HG03108 (cell line): ENCODE results near the gene ZRANB1.
A peak's percentile ranks its signal among the peaks of the same experiment; 100 is the strongest.
"Not testable (repeated sequence)": the region's sequence is repeated elsewhere in the genome, so short reads cannot be mapped to it uniquely, and the experiment has no call there.

Source experiments
- ATAC-seq: cut with Tn5 transposase; IDR thresholded peaks from one replicate; pipeline ENCODE4 v1.9.1; 2021; ENCODE audit warnings: moderate library complexity; ENCODE audit not compliant: unreplicated experiment

Gene ZRANB1

GRCh38 chr10:124962421-124962820 is 20.5 kb downstream of the ZRANB1 start:
- no peak for ATAC-seq

DNA sequence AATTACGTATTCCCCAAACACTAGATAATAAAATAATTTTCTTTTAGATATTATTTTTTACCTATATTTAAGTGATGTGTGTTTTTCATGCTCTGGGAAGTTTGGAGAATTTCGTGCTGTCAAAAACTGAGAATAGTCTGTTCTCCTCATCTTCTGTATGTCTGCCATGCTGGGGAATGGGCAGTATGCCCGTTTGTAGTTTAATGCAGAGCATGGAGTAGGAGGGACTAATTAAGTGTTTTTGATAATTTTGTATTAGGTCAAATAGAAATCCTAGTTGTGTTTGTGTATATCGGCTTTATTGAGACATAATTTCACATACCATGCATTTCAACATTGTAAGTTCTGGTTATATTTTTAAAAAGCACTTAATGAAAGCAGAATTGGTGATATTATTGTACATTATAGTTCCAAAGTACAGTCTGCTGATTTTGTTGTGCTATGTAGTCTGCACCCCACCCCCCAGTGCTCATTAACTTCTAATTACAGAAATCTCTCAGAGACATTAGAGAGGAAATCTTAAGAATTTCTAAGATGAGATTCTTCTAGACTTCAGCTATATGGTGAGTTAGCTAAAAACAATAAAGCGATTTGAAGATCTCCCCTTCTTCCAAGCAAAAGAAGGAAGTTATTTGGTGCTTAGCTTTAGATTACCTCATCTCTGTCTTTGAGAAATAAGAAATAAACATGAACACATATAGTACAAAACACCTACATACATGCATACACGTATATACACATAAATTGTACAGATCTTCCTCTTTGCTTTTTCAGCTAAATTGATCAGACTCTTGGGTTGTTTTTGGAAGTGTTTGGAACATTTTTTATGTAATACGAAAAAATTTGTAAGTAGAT is 22.2 kb downstream of the ZRANB1 start:
- no peak for ATAC-seq

GRCh38 chr10:124966008-124966407 is 24.1 kb downstream of the ZRANB1 start:
- ATAC-seq: no peak

DNA sequence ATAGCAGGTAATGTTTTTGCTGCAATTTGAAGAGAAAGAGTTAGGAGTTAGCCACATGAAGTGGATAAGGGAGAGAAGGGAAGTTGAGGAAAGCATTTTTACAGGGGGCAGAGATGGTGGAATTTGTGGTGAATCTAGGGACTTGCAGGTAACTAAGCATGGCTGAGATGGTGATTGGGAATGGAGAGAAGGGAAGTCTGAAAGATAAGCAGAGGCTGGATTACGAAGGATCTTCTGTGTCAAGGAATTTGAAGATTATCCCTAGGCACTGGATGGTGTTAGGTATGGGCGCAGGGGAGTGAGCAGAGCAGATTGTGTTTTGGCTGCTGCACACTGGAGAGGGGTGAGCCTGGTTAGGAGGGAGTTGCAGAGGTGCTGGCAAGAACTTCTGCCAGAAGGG is 25.3 kb downstream of the ZRANB1 start:
- no peak for ATAC-seq

DNA sequence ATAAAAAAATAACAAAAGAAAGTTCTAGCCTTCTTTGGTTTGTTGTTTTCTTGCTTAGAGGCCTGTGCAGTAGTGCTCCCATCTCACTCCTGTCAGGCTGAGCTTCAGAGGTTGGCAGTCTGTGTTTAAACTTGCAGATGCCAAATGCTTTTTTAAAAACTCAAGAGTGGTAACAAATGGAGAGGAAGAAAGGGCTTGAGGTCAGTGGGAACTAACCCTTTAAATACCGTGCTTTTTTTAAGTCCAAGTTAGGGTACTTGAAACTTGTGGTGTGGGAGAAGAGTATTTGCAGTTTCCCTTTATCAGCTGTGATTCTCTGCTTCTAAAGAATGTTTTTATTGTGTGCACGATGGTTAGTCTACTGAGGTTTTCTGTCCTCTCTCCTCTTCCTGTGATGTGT is 29.4 kb downstream of the ZRANB1 start:
- ATAC-seq: peak; percentile 44

DNA sequence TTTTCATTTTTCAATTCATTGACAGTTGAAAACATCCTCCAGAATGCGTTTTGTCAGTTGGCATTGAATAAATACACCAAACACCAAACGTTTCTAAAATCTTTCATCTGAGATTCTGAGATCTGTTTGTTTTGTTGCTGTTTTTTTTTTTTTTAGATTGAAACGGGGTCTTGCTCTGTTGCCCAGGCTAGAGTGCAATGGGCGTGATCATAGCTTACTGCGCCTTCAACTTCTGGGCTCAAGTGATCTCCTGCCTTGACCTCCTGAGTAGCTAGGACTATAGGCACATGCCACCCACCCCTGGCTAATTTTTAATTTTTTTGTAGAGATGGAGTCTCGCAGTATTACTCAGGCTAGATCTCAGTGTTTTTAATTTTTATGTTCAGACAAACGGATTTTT is 30.7 kb downstream of the ZRANB1 start:
- no peak for ATAC-seq

DNA sequence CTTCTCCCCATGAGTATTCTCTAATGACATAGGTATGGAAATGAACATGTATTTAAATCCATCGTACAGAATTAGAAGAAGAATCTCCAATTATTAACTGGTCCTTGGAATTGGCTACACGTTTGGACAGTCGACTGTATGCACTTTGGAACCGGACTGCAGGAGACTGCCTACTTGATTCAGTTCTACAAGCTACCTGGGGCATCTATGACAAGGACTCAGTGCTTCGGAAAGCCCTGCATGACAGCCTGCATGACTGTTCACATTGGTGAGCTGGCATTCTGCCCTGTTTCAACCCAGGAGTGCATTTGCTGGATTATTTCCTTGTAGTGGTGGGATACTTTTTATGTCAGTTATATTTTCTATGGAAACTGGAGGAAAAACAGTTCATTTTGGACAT is 32.2 kb downstream of the ZRANB1 start:
- no peak for ATAC-seq

- ATAC-seq: peak; percentile 60
Observed at GRCh38 chr10:124975977-124976514, 34.1 kb downstream of the ZRANB1 start.

DNA sequence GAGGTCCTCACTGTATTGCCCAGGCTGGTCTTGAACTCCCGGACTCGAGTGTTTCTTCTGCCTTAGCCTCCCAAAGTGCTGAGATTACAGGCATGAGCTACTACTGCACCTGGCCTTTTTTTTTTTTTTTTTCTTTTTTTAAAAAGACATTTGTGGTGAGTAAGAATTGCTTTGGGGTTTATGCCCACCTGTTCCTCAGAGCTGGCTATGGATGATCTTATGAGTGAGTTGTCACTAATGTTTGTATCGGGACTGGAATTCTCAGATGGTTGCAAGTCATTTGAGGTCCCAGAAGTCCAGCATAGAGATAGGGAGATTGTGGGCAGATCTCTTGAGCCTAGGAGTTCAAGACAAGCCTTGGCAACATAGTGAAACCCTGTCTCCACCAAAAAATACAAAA is 35.2 kb downstream of the ZRANB1 start:
- ATAC-seq: no peak

- ATAC-seq: no peak
Observed at GRCh38 chr10:124977648-124978375, 35.9 kb downstream of the ZRANB1 start.

GRCh38 chr10:124978376-124978725 is 36.4 kb downstream of the ZRANB1 start:
- no peak for ATAC-seq

- ATAC-seq: no peak
Observed at GRCh38 chr10:124983321-124983720, 41.4 kb downstream of the ZRANB1 start.

- ATAC-seq: no peak
Observed at GRCh38 chr10:124984376-124984775, 42.5 kb downstream of the ZRANB1 start.

DNA sequence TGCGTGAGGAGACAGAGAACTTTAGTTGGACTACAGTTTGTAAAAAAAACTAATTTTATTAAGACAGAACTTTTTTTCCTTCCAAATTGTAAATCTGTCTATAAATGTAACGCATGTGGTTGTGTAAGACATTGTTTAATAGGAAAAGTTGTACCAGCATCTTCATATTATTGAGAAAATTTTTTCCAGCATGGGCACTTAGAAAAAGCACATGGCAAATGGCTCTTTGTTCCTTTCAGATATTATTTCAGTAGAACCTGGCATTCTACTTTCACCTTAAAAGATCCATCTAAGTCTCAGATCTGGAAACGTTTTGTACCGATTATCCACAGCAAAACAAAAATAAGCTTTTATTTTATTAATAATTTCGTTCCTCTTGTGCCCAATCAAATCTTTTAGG is 43.2 kb downstream of the ZRANB1 start:
- no peak for ATAC-seq

- ATAC-seq: no peak
Observed at GRCh38 chr10:124987788-124988187, 45.9 kb downstream of the ZRANB1 start.

DNA sequence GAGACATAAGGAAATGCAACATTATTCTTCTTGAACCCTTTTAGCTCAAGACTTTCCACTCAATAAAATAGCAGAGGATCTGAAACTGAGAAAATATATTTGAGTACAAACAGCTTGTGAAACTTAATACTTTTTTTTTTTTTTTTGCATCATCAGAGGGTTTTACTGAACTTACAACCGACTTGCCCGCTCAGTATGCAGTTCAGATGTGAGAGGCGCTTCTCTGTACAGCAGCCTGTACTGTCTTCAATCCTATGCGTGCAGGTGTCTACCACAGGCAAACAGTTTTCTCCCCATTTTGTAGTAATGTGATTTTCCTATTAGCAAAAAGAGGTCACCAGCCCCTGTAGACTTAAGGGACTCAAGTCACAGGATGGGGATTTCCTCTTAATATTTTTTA is 46.8 kb downstream of the ZRANB1 start:
- not testable (repeated sequence) for ATAC-seq

- no peak for ATAC-seq
Observed at GRCh38 chr10:124989526-124989925, 47.6 kb downstream of the ZRANB1 start.

DNA sequence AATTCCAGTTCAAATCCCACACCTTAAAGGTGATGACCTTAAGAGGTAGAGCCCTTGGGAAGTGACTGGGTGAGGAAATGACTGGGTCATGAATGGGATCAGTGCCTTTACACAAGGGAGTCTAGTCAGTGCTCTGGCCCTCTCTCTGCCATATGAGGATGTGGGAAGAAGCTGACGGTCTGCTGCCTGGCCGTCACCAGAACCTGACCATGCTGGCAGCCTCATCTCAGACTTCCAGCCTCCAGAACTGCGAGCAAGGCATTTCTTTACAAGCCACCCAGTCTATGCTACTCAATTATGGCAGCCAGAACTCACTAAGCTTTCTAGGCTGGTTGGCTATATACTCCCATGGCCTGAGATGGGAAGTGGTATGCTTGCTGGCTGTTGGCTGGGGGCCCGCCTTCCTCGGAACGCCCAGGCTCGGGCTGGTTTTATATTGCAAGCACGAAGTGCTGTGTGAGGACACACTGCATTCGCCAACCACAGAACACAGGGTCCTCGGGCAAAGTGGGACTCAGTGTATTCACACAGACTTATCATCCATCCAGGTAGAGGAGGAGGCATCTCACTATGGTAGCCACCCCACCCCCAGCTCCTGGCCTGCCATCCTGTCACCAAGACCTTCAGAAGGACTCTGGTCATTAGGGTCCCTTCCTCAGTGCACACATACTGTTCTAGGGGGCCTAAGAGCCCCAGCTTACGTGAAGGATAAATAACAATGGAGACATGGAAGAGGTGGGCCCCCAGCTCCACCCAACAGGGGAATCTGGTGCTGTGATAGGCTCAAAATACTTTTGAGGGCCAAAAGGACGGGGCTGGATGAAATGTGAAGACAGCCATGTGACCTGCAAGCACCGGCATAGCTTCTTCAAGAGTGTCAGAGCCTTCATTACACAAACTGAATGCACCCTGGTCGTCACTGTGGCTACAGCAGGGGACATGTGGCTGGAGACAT is 49.0 kb downstream of the ZRANB1 start:
- ATAC-seq: no peak

GRCh38 chr10:124991835-124992234 is 49.9 kb downstream of the ZRANB1 start:
- no peak for ATAC-seq

DNA sequence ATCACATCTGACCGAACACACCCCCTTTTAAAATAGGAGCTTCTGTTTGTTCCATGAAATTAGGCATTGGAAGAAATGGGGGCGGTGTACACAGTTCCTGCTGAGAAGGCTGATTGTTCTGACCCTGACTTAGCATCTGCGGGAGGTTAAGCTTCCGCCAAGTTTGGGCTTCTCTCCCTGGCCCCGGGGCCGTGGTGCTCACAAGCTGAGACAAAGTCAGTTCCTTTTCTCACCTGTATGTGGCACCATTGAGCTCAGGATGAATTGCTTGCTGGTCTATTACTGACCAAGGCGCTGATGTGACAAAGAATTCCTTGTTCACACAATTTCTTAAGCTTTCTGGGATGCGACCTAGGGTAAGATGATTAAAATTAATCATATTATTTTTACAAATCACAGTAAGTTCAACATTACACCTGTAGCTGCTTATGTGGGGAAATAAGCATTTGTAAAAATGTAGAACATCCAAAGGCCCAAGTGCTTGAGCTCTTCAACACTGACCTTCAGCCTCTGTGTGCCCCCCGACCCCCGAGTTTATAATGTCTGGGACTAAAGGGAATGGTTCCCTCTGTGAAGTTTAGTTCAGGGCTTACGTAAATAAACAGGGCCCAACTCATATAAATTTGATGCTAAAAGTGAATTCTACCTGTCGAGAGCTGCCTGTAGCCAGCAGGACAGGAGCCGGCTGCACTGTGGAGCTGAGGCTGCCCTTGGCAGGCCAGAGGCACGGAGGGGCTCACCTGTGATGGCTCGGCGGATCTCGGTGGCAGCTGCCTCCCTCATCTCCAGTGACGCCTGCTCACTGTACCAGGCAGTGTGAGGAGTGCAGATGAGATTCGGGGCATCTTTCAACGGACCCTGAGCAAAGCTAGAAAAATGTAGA is 50.8 kb downstream of the ZRANB1 start:
- no peak for ATAC-seq
